Measurements from ENCODE around the gene LRRC17. TPM values are rescaled to one million over a fixed set of nuclear protein-coding genes. Genes with fewer than 3 reads are reported as not detected.

LRRC17 gene
- total RNA-seq, 1 experiment from 2014 or later: 0.42 TPM

GRCh38 chr7:102890292-102890970 is 22.4 kb upstream of the LRRC17 start:
- H3K27ac Mint-ChIP-seq (ENCODE audit: unreplicated experiment): no peak overlapping the region

DNA sequence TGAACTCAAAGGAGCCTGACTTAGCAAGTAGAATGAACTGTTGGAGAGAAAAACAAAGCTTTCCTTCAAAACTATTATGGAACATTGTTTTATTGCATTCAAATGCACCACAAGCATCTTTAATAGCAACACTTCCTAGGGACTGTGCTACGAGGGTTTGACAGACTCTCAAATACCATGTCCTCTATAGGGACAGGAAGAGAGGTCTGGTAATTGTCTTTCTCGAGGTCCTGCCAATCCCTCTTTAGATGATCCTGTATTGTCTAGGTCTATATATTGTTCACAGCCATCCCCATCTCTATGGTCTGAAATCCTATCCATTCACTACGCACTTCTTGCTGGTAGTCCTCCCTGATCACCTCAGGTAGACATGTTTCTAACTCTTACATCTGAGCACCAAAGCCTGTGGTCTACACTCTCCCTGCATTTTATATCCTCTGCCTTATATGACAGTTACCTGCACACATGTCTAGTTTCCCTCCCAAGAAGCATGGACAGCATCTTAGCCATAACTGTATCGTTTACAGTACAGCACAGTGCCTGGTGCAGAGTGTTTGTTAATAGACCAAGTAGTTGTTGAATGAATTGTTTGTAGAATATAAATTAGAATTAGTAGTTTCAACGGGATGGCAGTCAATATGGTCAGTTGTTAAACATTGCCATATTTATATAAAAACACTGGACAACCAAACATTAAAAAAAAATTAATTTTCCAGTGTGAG is 21.7 kb upstream of the LRRC17 start:
- CTCF ChIA-PET: no interaction called here
- peaks cover 35% of the 10 kb centered on the region for H3K4me1 Mint-ChIP-seq (ENCODE audit: low read depth, unreplicated experiment)

More at GRCh38 chr7:102890292-102890970, 22.4 kb upstream of the LRRC17 start:
- Mint-ChIP-seq H3K27me3 (ENCODE audit: unreplicated experiment) (no peaks in the 10 kb centered on the region), H3K4me3 (ENCODE audit: low read depth, unreplicated experiment) (no peak overlapping the region), H3K36me3 (ENCODE audit: insufficient read depth, unreplicated experiment) (peaks cover 5% of the 10 kb centered on the region), H3K9me3 (ENCODE audit: low read depth, unreplicated experiment) (peaks cover 2% of the 10 kb centered on the region), H3K4me1 (ENCODE audit: low read depth, unreplicated experiment) (peaks cover 35% of the 10 kb centered on the region)
- intact Hi-C loops (cut with micrococcal nuclease; ENCODE audit: unreplicated experiment): no loop called here
- no TSS peak for BruUV-seq (replicated peaks)
- CTCF ChIA-PET: no interaction called here
- no peak for DNase-seq
- TF ChIP-seq, protein P1, sequence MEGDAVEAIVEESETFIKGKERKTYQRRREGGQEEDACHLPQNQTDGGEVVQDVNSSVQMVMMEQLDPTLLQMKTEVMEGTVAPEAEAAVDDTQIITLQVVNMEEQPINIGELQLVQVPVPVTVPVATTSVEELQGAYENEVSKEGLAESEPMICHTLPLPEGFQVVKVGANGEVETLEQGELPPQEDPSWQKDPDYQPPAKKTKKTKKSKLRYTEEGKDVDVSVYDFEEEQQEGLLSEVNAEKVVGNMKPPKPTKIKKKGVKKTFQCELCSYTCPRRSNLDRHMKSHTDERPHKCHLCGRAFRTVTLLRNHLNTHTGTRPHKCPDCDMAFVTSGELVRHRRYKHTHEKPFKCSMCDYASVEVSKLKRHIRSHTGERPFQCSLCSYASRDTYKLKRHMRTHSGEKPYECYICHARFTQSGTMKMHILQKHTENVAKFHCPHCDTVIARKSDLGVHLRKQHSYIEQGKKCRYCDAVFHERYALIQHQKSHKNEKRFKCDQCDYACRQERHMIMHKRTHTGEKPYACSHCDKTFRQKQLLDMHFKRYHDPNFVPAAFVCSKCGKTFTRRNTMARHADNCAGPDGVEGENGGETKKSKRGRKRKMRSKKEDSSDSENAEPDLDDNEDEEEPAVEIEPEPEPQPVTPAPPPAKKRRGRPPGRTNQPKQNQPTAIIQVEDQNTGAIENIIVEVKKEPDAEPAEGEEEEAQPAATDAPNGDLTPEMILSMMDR (IDR thresholded peaks at IDR 0.05; ENCODE audit: unreplicated experiment): no peak

GRCh38 chr7:102891693-102892261 is 21.0 kb upstream of the LRRC17 start:
- TF ChIP-seq, protein P1 (IDR thresholded peaks at IDR 0.05; ENCODE audit: unreplicated experiment): no peak
- H3K27me3 Mint-ChIP-seq (ENCODE audit: unreplicated experiment): no peaks in the 10 kb centered on the region
- H3K9me3 Mint-ChIP-seq (ENCODE audit: low read depth, unreplicated experiment): peaks cover 2% of the 10 kb centered on the region
- no peak overlapping the region for H3K27ac Mint-ChIP-seq (ENCODE audit: unreplicated experiment)
- no peak overlapping the region for H3K4me3 Mint-ChIP-seq (ENCODE audit: low read depth, unreplicated experiment)
- BruUV-seq (replicated peaks): no TSS peak
- peaks cover 35% of the 10 kb centered on the region for H3K4me1 Mint-ChIP-seq (ENCODE audit: low read depth, unreplicated experiment)
- no peak for DNase-seq
- intact Hi-C loops (cut with micrococcal nuclease; ENCODE audit: unreplicated experiment): no loop called here
- CTCF ChIA-PET: interaction anchor here (0.5 kb wide), 1 partner anchor 170 kb away, joined by 3 read pairs; no protein-coding TSS in a partner anchor
- H3K36me3 Mint-ChIP-seq (ENCODE audit: insufficient read depth, unreplicated experiment): peaks cover 5% of the 10 kb centered on the region

More for the DNA sequence above, 21.7 kb upstream of the LRRC17 start:
- Mint-ChIP-seq H3K4me3 (ENCODE audit: low read depth, unreplicated experiment) (no peak overlapping the region), H3K27me3 (ENCODE audit: unreplicated experiment) (no peaks in the 10 kb centered on the region), H3K27ac (ENCODE audit: unreplicated experiment) (no peak overlapping the region), H3K36me3 (ENCODE audit: insufficient read depth, unreplicated experiment) (peaks cover 5% of the 10 kb centered on the region), H3K9me3 (ENCODE audit: low read depth, unreplicated experiment) (peaks cover 2% of the 10 kb centered on the region)
- no TSS peak for BruUV-seq (replicated peaks)
- TF ChIP-seq, protein P1 (IDR thresholded peaks at IDR 0.05; ENCODE audit: unreplicated experiment): no peak
- DNase-seq: no peak
- intact Hi-C loops (cut with micrococcal nuclease; ENCODE audit: unreplicated experiment): no loop called here

- Mint-ChIP-seq H3K27ac (ENCODE audit: unreplicated experiment) (no peak overlapping the region), H3K4me3 (ENCODE audit: low read depth, unreplicated experiment) (no peak overlapping the region), H3K36me3 (ENCODE audit: insufficient read depth, unreplicated experiment) (peaks cover 5% of the 10 kb centered on the region), H3K9me3 (ENCODE audit: low read depth, unreplicated experiment) (peaks cover 2% of the 10 kb centered on the region), H3K27me3 (ENCODE audit: unreplicated experiment) (no peaks in the 10 kb centered on the region), H3K4me1 (ENCODE audit: low read depth, unreplicated experiment) (peaks cover 25% of the 10 kb centered on the region)
- BruUV-seq (replicated peaks): no TSS peak
- TF ChIP-seq, protein P1 (IDR thresholded peaks at IDR 0.05; ENCODE audit: unreplicated experiment): no peak
- intact Hi-C loops (cut with micrococcal nuclease; ENCODE audit: unreplicated experiment): no loop called here
- CTCF ChIA-PET: no interaction called here
- DNase-seq: no peak
Measured at GRCh38 chr7:102892631-102893278, 20.0 kb upstream of the LRRC17 start.
